GM19043 (cell line): ENCODE data around the gene PIAS3.
"Not testable (repeated sequence)": the region's sequence is repeated elsewhere in the genome, so short reads cannot be mapped to it uniquely, and the experiment has no call there.

ENCODE experiments used
- ATAC-seq: cut with Tn5 transposase; IDR thresholded peaks from one replicate; pipeline ENCODE4 v1.9.1; 2021; ENCODE audit warnings: low read depth; ENCODE audit not compliant: unreplicated experiment

Gene PIAS3

DNA sequence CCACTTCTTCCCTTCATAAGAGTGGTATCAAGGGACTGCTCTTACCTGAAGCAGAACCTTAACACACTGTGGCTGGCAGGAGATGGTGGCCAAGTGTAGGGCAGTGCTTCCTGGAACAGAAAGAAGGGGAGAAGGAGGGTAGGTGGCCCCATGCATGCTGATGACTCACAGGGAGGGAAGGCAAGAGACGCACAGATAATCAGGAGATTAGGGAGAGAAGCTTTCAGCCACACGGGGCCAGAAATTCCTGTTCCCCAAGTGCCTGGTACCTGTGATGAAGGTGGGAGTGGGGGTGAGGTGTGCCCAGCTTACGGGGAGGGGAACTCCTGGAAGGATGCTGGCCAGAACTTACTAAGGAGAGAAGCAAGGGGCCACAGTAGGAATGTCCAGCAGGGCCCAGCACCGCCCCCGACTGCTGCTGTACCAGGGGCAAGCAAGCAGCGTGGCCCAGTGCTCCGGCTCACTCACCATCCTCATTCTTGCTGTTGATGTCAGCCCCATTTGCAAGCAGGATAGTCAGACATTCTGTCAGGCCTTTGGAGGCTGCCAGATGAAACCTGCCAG lies 19.1 kb upstream of the PIAS3 start:
- no peak for ATAC-seq

DNA sequence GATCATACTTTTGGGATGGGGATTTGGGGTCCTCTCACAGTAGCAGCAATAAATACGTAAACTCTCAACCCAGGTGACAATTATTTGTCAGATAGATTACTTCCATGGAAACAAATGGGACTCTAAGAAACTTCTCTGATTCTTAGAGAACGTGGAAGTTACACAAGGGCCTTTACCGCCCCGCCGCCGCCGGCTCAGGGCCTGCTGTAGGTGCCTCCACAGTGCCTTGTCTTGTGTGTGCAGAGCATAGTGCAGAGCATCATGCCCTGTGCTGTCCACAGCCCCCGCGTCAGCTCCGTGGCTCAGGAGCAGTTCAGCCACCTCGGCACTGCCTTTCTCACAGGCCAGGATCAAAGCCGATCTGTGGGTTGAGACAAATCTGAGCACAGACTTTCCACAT lies 15.8 kb upstream of the PIAS3 start:
- no peak for ATAC-seq

DNA sequence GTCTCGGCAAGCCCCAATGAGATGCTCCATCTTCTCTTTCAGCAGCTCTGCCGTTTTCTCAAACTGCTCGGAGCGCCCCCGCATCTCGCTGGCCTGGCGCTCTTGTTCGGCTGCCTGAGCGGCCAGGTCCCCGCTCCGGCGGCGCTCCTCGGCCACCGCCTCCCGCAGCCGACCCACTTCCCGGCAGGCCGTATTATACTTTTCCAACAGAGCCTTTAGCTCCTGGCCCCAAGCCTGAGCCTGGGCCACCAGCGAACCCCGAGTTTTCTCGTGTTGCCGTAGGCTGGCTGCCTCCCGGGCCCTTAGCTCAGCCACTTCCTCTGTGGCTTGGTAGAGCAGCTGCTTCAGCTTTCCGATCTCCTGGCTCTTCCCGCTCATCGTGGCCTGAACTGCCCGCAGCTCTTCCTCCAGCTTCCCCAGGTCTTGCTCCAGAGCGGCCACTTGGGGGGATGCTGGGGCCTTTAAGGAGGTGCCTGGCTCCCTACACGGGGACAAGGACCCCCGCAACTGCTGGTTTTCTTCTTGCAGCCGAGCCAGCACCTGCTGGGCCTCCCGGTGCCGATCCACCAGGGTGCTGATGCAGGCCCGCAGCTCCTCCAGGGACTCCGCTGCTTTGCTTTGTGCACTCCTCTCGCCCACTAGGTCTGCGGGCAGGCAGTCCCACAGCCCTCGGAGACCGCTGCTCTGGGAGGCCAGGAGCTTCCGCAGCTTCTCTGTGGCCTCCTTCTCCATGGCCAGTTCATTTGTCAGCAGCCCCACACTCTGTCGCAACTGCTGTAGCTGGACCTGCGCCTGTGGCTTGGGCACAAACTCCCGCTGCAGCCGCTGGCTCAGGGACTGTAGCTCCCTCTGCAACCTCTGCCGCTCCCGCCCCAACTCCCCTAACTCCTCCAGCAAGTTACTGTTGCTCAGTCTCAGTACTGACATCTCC lies 13.4 kb upstream of the PIAS3 start:
- ATAC-seq: no peak

- no peak for ATAC-seq
These were observed 9.4 kb upstream of the PIAS3 start for GRCh38 chr1:145868232-145868631.

DNA sequence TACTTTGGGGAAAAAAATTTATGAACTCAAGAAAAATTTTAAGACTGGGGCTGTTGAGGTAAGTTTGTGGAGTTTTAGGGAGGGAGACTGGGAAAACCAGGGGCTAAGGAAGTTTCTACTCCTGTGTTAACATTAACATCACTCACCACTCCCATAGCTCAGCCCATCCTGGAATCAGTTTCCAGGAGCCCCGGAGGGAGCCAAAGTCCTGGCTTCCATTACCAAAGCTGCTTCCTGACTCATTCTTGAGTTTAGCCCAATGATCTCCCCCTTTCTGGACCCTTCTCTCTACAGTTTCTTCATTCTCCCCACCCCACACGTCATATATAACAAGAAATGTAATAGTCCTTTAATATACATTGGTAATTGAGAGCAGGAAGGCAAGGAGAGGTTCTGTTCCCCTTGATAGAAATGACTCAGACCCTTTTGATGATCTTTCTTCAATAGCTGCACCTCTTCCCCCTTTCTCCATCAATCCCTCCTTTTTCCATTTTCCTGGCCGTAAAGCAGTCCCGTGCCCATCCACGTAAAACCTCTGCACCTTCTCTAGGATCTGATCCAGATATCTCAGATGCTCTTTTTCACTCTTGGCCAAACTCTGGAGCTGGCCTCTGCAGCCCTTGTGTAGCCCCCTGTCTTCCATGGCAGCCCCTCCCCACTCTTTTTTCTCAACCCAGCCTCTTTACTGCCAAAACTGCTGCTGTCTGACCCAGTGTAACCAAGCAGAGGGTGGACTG lies 4.6 kb upstream of the PIAS3 start:
- ATAC-seq: no peak

GRCh38 chr1:145859491-145860023 lies 676 bp upstream of the PIAS3 start:
- ATAC-seq: peak; percentile 70

DNA sequence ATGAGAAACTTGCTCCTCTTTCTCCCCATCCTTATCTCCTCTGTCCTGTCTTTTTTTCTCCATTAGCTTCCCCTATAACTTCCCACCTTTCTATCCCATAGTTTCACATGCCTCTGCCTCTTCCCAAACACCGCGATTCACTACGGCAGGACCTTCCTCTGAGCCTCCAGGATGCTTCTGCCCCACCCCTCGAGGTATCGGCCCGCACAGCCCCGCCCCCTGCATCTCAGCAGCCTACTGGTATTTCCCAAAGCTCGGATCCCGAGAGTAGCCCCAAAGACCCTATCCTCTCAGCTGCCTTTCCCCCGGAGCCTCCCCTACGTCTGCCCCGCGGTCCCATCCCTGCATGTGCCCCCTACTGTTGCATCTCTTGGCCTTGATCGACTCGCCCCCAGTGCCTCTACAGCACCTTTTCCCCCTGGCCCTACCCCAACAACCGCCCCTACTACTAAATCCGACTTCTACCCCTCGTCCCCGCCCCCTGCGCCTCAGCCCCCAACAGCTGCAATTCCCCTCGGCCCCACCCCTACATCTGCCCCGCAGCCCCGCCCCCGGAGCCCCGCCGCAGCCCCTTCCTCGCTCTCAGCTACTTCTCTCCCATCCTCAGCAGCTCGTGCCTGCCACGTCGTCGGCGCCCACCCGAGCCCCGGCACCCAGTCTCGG lies 512 bp downstream of the PIAS3 start:
- ATAC-seq: no peak

DNA sequence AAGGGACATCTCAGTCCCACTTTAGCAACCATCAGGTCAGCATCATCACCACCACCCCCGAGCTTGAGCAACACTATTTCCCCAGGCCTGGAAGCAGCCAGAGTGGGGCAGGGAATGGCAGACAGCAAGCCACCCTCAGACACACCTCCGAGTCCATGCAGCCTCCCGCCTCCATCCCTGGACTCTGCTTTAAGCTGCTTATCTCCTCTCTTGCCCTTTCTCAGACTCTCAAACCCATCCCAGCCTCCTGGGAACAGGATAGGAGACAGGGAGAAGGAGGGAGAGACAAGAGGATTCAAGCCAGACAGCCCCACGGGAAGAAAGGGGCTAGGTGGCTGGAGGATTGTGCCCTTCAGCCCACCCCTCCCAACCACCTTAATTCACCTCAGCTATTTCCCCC lies 1.7 kb downstream of the PIAS3 start:
- ATAC-seq: no peak

GRCh38 chr1:145855426-145855948 lies 3.4 kb downstream of the PIAS3 start:
- ATAC-seq: no peak

DNA sequence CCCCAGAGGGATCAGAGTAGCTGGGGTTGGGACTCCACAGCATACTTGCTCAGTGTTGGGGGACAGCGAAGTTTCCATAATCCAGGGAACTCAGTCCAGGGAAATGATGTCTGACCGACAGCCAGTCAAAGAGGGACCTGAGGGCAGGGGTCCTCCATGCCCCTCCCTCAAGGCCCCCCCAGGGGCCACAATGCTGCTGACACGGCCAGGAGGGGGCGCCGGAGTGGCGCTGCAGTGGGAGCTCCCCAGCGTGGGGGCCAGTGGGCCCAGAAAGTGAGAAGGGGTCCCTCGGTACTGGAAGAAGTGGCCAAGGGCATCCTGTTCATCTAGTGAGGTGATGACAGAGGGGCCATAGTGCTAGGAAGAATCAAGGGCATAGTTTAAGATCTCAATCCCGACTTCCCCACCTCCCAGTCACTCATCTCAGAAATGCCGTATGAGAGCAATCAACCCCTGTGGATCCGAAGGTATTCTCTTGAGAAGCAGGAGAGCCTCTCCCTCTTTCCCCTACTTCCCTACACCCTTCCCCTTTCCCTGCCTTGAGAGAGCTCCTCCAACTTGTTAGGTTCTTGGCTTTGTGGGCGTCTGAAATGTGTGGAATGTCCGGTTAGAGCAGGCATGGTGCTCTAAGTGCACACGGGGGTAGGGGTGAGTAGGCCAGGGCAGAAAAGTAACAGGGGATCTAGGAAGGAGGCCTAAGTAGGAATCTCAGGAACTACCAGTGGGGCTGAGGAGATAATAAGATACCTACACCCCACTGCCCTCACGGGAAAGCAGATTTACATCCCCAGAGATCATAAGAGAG lies 9.3 kb downstream of the PIAS3 start:
- no peak for ATAC-seq

GRCh38 chr1:145847827-145848226 lies 11.1 kb downstream of the PIAS3 start:
- ATAC-seq: no peak

- ATAC-seq: no peak
These were observed 12.7 kb downstream of the PIAS3 start for GRCh38 chr1:145846201-145846612.

DNA sequence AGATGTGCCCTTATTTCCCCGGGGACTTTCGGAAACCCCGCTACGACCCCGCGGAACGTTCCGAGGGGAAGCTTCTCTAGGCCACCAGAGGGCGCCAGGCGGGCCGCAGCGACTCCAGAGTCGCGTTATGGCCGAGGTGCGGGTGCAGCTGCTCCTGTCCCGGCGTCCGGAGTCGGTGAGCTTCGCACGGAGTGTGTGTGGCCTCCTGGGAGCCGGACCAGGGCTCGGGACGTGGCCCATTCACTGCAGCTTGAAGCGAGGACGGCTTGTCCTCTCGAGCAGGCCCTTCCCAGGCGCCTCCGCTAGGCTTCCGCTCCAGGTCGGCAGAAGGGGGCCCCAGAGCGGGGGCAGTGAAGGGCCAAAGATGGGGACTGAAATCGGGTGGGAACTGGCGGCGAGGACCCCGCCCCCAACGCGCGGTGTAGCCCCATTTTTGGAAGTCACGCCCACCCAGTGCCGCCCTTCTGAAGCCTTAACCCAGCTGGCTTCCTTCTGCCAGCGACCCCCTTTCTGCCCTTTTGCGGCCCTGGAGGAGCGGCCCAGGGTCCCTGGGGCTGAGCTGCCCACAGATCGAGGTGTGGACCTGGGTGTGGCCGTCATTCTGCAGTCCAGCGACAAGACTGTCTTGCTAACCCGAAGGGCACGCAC lies 13.2 kb downstream of the PIAS3 start, which contains the start of gene NUDT17:
TSS of gene NUDT17 (plus strand) at position 117 of the 648 bp plus-strand sequence. CDS start at position 128, 11 bp downstream.
- ATAC-seq: peak; percentile 48

- peak; percentile 75 for ATAC-seq
These were observed 13.8 kb downstream of the PIAS3 start for GRCh38 chr1:145845144-145845513.

DNA sequence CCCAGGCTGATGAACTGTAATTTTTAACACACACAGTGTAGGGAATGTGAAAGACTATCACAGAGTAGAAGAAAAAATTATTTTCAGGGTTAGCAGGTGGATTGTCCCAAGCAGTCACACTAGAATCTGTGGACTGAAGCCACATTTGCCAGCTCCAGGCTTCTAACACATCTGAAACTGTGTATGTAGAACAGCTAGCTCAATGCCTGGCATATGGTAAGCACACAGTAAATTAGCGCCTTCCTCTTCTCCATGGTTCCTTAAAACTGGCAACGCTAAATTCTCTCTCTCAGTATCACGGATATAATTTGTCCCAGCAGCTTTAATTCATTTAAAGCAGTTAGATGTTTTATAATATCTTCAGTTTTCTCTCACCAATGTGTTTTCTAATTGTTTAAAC lies 15.8 kb downstream of the PIAS3 start:
- no peak for ATAC-seq

DNA sequence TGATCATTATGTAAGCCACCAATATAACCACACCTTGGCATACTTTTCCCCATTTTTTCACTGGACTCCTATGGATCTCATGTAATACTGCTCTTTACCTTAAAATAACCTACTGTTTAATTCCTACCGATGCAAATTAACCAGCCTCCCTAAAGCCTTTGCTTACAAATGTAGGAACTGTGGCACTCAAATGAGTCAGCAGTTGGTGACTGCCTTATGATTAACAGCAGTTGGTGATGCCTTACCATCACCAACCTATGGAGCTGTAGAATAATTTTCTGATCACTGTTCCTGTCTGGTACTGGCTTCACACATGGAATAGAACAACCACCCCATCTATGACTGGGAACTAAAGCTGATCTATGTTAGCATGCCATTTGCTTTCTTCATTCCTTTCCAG lies 21.2 kb downstream of the PIAS3 start:
- no peak for ATAC-seq

GRCh38 chr1:145830810-145831209 lies 28.1 kb downstream of the PIAS3 start:
- ATAC-seq: not testable (repeated sequence)

- no peak for ATAC-seq
These were observed 30.4 kb downstream of the PIAS3 start for GRCh38 chr1:145828367-145829026.
